HG02623 (cell line): ENCODE measurements around the gene PFKL.
"Not testable (repeated sequence)": the region's sequence is repeated elsewhere in the genome, so short reads cannot be mapped to it uniquely, and the experiment has no call there.

Experiments
- ATAC-seq: cut with Tn5 transposase; IDR thresholded peaks from one replicate; pipeline ENCODE4 v1.9.1; 2021; ENCODE audit warnings: moderate library complexity; ENCODE audit not compliant: unreplicated experiment

PFKL gene

GRCh38 chr21:44337941-44338895 lies 38.4 kb downstream of the PFKL start:
- ATAC-seq: no peak

- peak; percentile 85 for ATAC-seq
Observed at GRCh38 chr21:44338971-44339910, 39.4 kb downstream of the PFKL start, which contains the start of gene CFAP410. Gene CFAP410 (minus strand): TSS chr21:44339390. CDS start chr21:44339194, 196 bp downstream.

GRCh38 chr21:44341726-44342458 lies 42.0 kb downstream of the PFKL start:
- ATAC-seq: not testable (repeated sequence)

GRCh38 chr21:44342981-44343380 lies 43.1 kb downstream of the PFKL start:
- not testable (repeated sequence) for ATAC-seq

- no peak for ATAC-seq
Observed at GRCh38 chr21:44344541-44345183, 44.8 kb downstream of the PFKL start.

- no peak for ATAC-seq
Observed at GRCh38 chr21:44345495-44345894, 45.6 kb downstream of the PFKL start.

- ATAC-seq: no peak
Observed at GRCh38 chr21:44347911-44348451, 48.1 kb downstream of the PFKL start.

GRCh38 chr21:44348861-44349260 lies 49.0 kb downstream of the PFKL start:
- ATAC-seq: no peak

GRCh38 chr21:44349416-44349846 lies 49.6 kb downstream of the PFKL start:
- ATAC-seq: no peak

GRCh38 chr21:44349847-44350772 lies 50.3 kb downstream of the PFKL start:
- no peak for ATAC-seq

- no peak for ATAC-seq
Observed at GRCh38 chr21:44350773-44351481, 51.1 kb downstream of the PFKL start.

GRCh38 chr21:44351535-44352252 lies 51.8 kb downstream of the PFKL start:
- ATAC-seq: no peak

- ATAC-seq: no peak
Observed at GRCh38 chr21:44352253-44352860, 52.5 kb downstream of the PFKL start.

- ATAC-seq: peak; percentile 47
Observed at GRCh38 chr21:44353191-44353970, 53.5 kb downstream of the PFKL start, which contains the start of gene TRPM2. Gene TRPM2 (plus strand): TSS chr21:44353621. CDS start chr21:44353701, 80 bp downstream.

GRCh38 chr21:44354001-44354405 lies 54.1 kb downstream of the PFKL start:
- ATAC-seq: no peak
